Measurements from ENCODE around the gene THAP5. TPM values are rescaled to one million over a fixed set of nuclear protein-coding genes. Genes with fewer than 3 reads are reported as not detected.

The THAP5 gene
- total RNA-seq, 2 experiments from 2014 or later = 23.5 to 33.8 TPM

DNA sequence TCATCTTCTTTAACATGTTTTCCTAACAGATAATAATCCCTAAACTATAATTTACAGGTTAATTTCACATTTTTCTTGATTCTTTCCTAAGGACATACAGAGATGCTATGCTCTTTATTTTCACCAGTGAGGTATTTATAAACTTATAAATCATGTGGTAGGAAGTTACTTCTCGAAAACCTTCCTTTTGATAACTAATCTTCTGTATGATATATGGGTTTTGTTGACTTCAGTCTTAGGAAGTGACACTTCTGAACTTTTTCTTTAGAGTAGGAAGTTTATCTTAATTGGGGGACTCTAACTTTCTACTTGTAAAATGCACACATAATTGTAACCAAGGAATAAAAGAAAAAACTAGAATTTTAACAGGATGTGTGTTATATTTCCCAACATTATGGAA is 33.8 kb downstream of the THAP5 start:
- ChIA-PET POLR2A (no interaction called here), CTCF (ENCODE audit: unreplicated experiment) (no interaction called here)
- H3K27ac ChIP-seq (ENCODE audit: low read depth, low read length, poor library complexity, severe bottlenecking) = no peak overlapping the region
- no TSS peak for BruUV-seq (replicated peaks)
- H3K79me2 ChIP-seq (ENCODE audit: insufficient read depth, low read depth, low read length) = no peaks in the 10 kb centered on the region
- no peaks in the 10 kb centered on the region for H4K20me1 ChIP-seq (ENCODE audit: insufficient read depth, low read length)
- H3K36me3 ChIP-seq (ENCODE audit: insufficient read depth, low read length) = no peaks in the 10 kb centered on the region; the same call in 1 of the 2 replicates
- TF ChIP-seq EZH2phosphoT487 (IDR thresholded peaks at IDR 0.05; ENCODE audit: borderline replicate concordance, low read depth, low read length) = no peak
- TF ChIP-seq, protein P1, sequence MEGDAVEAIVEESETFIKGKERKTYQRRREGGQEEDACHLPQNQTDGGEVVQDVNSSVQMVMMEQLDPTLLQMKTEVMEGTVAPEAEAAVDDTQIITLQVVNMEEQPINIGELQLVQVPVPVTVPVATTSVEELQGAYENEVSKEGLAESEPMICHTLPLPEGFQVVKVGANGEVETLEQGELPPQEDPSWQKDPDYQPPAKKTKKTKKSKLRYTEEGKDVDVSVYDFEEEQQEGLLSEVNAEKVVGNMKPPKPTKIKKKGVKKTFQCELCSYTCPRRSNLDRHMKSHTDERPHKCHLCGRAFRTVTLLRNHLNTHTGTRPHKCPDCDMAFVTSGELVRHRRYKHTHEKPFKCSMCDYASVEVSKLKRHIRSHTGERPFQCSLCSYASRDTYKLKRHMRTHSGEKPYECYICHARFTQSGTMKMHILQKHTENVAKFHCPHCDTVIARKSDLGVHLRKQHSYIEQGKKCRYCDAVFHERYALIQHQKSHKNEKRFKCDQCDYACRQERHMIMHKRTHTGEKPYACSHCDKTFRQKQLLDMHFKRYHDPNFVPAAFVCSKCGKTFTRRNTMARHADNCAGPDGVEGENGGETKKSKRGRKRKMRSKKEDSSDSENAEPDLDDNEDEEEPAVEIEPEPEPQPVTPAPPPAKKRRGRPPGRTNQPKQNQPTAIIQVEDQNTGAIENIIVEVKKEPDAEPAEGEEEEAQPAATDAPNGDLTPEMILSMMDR (conservative IDR thresholded peaks at IDR 0.05; ENCODE audit: low read length) = no peak
- H3K9me2 ChIP-seq (ENCODE audit: insufficient read depth, low read length) = no peaks in the 10 kb centered on the region
- H2AFZ ChIP-seq (ENCODE audit: low read length) = peak overlapping the region; percentile 8; the same call in 1 of the 2 replicates
- no peak for DNase-seq (ENCODE audit: low spot score)
- H3K4me2 ChIP-seq (ENCODE audit: low read length) = no peak overlapping the region
- intact Hi-C loops (cut with micrococcal nuclease; ENCODE audit: unreplicated experiment) = no loop called here
- no peak overlapping the region for H3K4me3 ChIP-seq (ENCODE audit: low read depth, low read length, poor library complexity, severe bottlenecking)
- H3K4me1 ChIP-seq (ENCODE audit: insufficient read depth, low read length, poor library complexity, severe bottlenecking) = peaks cover 27% of the 10 kb centered on the region
- no peaks in the 10 kb centered on the region for H3K9me3 ChIP-seq (ENCODE audit: low read length)

DNA sequence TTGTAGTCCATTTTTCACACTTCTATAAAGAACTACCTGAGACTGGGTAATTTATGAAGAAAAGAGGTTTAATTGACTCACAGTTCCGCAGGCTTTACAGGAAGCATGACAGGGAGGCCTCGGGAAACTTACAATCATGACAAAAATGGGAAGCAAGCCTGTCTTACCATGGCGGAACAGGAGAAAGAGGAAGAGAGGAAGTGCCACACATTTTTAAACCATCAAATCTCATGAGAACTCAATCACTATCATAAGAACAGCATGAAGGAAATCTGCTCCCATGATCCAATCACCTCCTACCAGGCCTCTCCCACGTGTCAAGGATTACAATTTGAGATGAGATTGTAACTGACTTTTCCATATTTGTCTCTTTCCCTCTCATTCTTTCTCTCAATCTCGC is 34.2 kb downstream of the THAP5 start:
- Histone ChIP-seq H3K4me3 (ENCODE audit: low read depth, low read length, poor library complexity, severe bottlenecking) (no peak overlapping the region), H2AFZ (ENCODE audit: low read length) (peak overlapping the region; percentile 8; the same call in 1 of the 2 replicates), H3K9me2 (ENCODE audit: insufficient read depth, low read length) (no peaks in the 10 kb centered on the region), H3K79me2 (ENCODE audit: insufficient read depth, low read depth, low read length) (no peaks in the 10 kb centered on the region), H3K4me2 (ENCODE audit: low read length) (no peak overlapping the region), H3K27ac (ENCODE audit: low read depth, low read length, poor library complexity, severe bottlenecking) (no peak overlapping the region), H4K20me1 (ENCODE audit: insufficient read depth, low read length) (no peaks in the 10 kb centered on the region), H3K9me3 (ENCODE audit: low read length) (no peaks in the 10 kb centered on the region), H3K36me3 (ENCODE audit: insufficient read depth, low read length) (no peaks in the 10 kb centered on the region; the same call in 1 of the 2 replicates), H3K4me1 (ENCODE audit: insufficient read depth, low read length, poor library complexity, severe bottlenecking) (peaks cover 27% of the 10 kb centered on the region)
- intact Hi-C loops (cut with micrococcal nuclease; ENCODE audit: unreplicated experiment) = no loop called here
- DNase-seq (ENCODE audit: low spot score) = no peak
- ChIA-PET CTCF (ENCODE audit: unreplicated experiment) (no interaction called here), POLR2A (no interaction called here)
- no TSS peak for BruUV-seq (replicated peaks)
- no peak for TF ChIP-seq EZH2phosphoT487 (IDR thresholded peaks at IDR 0.05; ENCODE audit: borderline replicate concordance, low read depth, low read length)
- TF ChIP-seq, protein P1 (conservative IDR thresholded peaks at IDR 0.05; ENCODE audit: low read length) = no peak

DNA sequence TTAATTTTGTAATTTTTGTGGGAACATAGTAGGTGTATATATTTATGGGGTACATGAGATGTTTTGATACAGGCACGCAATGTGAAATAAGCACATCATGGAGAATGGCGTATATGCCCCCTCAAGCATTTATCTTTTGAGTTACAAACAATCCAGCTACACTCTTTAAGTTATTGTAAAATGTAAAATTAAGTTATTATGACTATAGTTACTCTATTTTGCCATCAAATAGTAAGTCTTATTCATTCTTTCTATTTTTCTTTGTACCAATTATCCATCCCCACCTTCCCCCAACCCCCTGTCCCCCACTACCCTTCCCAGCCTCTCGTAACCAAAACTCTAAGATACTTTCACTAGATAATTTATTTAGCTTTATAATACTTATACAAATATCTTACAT is 35.8 kb downstream of the THAP5 start:
- no peak overlapping the region for H3K4me2 ChIP-seq (ENCODE audit: low read length)
- H3K4me1 ChIP-seq (ENCODE audit: insufficient read depth, low read length, poor library complexity, severe bottlenecking) = peaks cover 27% of the 10 kb centered on the region
- H3K27ac ChIP-seq (ENCODE audit: low read depth, low read length, poor library complexity, severe bottlenecking) = no peak overlapping the region
- no peaks in the 10 kb centered on the region; the same call in 1 of the 2 replicates for H3K36me3 ChIP-seq (ENCODE audit: insufficient read depth, low read length)
- H3K9me2 ChIP-seq (ENCODE audit: insufficient read depth, low read length) = no peaks in the 10 kb centered on the region
- BruUV-seq (replicated peaks) = no TSS peak
- DNase-seq (ENCODE audit: low spot score) = no peak
- TF ChIP-seq EZH2phosphoT487 (IDR thresholded peaks at IDR 0.05; ENCODE audit: borderline replicate concordance, low read depth, low read length) = no peak
- TF ChIP-seq, protein P1 (conservative IDR thresholded peaks at IDR 0.05; ENCODE audit: low read length) = no peak
- intact Hi-C loops (cut with micrococcal nuclease; ENCODE audit: unreplicated experiment) = no loop called here
- no peaks in the 10 kb centered on the region for H4K20me1 ChIP-seq (ENCODE audit: insufficient read depth, low read length)
- POLR2A ChIA-PET = interaction anchor here (0.5 to 1.9 kb wide), 10 partner anchors 9 to 1407 kb away, joined by 3 to 12 read pairs (median 4); no protein-coding TSS in a partner anchor
- peak overlapping the region; percentile 74; the same call in 1 of the 2 replicates for H2AFZ ChIP-seq (ENCODE audit: low read length)
- no peaks in the 10 kb centered on the region for H3K79me2 ChIP-seq (ENCODE audit: insufficient read depth, low read depth, low read length)
- no peaks in the 10 kb centered on the region for H3K9me3 ChIP-seq (ENCODE audit: low read length)
- CTCF ChIA-PET (ENCODE audit: unreplicated experiment) = no interaction called here
- no peak overlapping the region for H3K4me3 ChIP-seq (ENCODE audit: low read depth, low read length, poor library complexity, severe bottlenecking)
